SU-DHL-6 (cell line): ENCODE data around the gene TLL2.

Source experiments
- H2AFZ ChIP-seq: fragments of 200-600 bp; sonication (generic); 2 replicates; pipeline ENCODE4 v1.6.1; 2014; ENCODE audit warnings: low read depth, mild to moderate bottlenecking, moderate library complexity, mixed read lengths, antibody characterized with exemption, low read length; ENCODE audit not compliant: severe bottlenecking
- H3F3A ChIP-seq: fragments of 200-600 bp; shearing (Covaris generic); 2 replicates; pipeline ENCODE4 v1.6.0; 2016; ENCODE audit warnings: antibody characterized with exemption, mild to moderate bottlenecking; ENCODE audit not compliant: insufficient read depth
- H3K27ac ChIP-seq: fragments of 200-600 bp; sonication (generic); 2 replicates; pipeline ENCODE4 v1.5.1; 2016; ENCODE audit warnings: low read depth, mild to moderate bottlenecking, low read length, moderate library complexity, mixed read lengths
- H3K27me3 ChIP-seq: fragments of 200-600 bp; sonication (generic), shearing (Covaris generic); 2 replicates; pipeline ENCODE4 v1.6.0; 2014; ENCODE audit warnings: mild to moderate bottlenecking, low read length
- H3K36me3 ChIP-seq: fragments of 200-600 bp; sonication (generic); 2 replicates; pipeline ENCODE4 v1.6.1; 2014; ENCODE audit warnings: mild to moderate bottlenecking, low read length, mixed read lengths
- H3K4me2 ChIP-seq: fragments of 300-600, 200-600 bp; shearing (Covaris generic), sonication (generic); 2 replicates; pipeline ENCODE4 v1.6.0; 2014; ENCODE audit warnings: low read length, low read depth, mild to moderate bottlenecking; ENCODE audit not compliant: poor library complexity, severe bottlenecking
- H3K4me3 ChIP-seq: fragments of 200-600 bp; sonication (generic); 2 replicates; pipeline ENCODE4 v1.5.1; 2014; ENCODE audit warnings: antibody characterized with exemption, low read length, mild to moderate bottlenecking, mixed read lengths; ENCODE audit not compliant: insufficient read depth, poor library complexity, severe bottlenecking
- H3K79me2 ChIP-seq: fragments of 200-600 bp; sonication (generic); 2 replicates; pipeline ENCODE4 v1.6.1; 2014; ENCODE audit warnings: mild to moderate bottlenecking, low read length, moderate library complexity; ENCODE audit not compliant: insufficient read depth
- H3K9ac ChIP-seq: fragments of 200-600 bp; sonication (generic); 2 replicates; pipeline ENCODE4 v1.7.0; 2014; ENCODE audit warnings: mild to moderate bottlenecking, low read length
- H3K9me2 ChIP-seq: fragments of 200-600 bp; sonication (generic); replicated peaks from 2 replicates; pipeline ENCODE4 v1.6.1; 2014; ENCODE audit warnings: low read length; ENCODE audit not compliant: insufficient read depth
- H3K9me3 ChIP-seq: fragments of 200-600 bp; sonication (generic); 2 replicates; pipeline ENCODE4 v1.6.1; 2014; ENCODE audit warnings: low read length, mixed read lengths; ENCODE audit not compliant: insufficient read depth
- H4K20me1 ChIP-seq: fragments of 200-600 bp; sonication (generic); 2 replicates; pipeline ENCODE4 v1.6.1; 2014; ENCODE audit warnings: low read depth, mild to moderate bottlenecking, antibody characterized with exemption, low read length, moderate library complexity, mixed read lengths
- EZH2phosphoT487 ChIP-seq: fragments of 200-600 bp; sonication (generic), shearing (Covaris generic); conservative IDR thresholded peaks from 2 replicates; pipeline ENCODE4 v1.6.1; 2018; ENCODE audit warnings: mild to moderate bottlenecking, antibody characterized with exemption, low read length, moderate library complexity, mixed read lengths
- TF ChIP-seq, protein P1 (sequence below): fragments of 200-600 bp; sonication (generic); IDR thresholded peaks from one replicate; pipeline ENCODE4 v1.5.1; 2017; ENCODE audit warnings: antibody characterized with exemption, mild to moderate bottlenecking, low read length, moderate library complexity; ENCODE audit not compliant: insufficient read depth, poor library complexity, severe bottlenecking

Gene TLL2

DNA sequence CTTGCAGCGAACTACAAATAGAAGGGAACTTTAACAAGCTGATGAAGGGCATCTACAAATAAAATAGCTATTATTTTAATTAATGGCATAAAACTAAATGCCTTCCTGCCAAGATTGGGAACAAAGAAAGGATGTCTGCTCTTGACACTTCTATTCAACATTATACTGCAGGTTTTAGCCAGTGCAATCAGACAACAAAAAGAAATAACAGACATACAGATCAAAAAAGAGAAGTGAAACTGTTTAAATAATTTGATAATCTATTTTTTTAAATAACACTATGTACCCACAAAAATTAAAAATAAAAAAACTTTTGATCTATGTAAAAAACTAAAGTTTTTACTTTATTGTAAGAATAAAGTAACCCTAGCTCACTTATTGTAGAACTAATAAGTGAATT is 22.4 kb upstream of the TLL2 start:
- no peaks in the 10 kb centered on the region for H3K9me2 ChIP-seq
- H3F3A ChIP-seq: 0 out of 2 replicates have a peak, but pooled peaks cover 11% of the 10 kb centered on the region
- H3K4me3 ChIP-seq: no peak overlapping the region
- H2AFZ ChIP-seq: no peak overlapping the region
- no peaks in the 10 kb centered on the region for H3K9me3 ChIP-seq
- no peaks in the 10 kb centered on the region for H4K20me1 ChIP-seq
- H3K36me3 ChIP-seq: peaks cover 21% of the 10 kb centered on the region; the same call in 1 of the 2 replicates
- H3K27ac ChIP-seq: no peak overlapping the region
- no peak overlapping the region for H3K9ac ChIP-seq
- H3K4me2 ChIP-seq: no peak overlapping the region
- no peak for TF ChIP-seq EZH2phosphoT487
- TF ChIP-seq, protein P1, sequence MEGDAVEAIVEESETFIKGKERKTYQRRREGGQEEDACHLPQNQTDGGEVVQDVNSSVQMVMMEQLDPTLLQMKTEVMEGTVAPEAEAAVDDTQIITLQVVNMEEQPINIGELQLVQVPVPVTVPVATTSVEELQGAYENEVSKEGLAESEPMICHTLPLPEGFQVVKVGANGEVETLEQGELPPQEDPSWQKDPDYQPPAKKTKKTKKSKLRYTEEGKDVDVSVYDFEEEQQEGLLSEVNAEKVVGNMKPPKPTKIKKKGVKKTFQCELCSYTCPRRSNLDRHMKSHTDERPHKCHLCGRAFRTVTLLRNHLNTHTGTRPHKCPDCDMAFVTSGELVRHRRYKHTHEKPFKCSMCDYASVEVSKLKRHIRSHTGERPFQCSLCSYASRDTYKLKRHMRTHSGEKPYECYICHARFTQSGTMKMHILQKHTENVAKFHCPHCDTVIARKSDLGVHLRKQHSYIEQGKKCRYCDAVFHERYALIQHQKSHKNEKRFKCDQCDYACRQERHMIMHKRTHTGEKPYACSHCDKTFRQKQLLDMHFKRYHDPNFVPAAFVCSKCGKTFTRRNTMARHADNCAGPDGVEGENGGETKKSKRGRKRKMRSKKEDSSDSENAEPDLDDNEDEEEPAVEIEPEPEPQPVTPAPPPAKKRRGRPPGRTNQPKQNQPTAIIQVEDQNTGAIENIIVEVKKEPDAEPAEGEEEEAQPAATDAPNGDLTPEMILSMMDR: no peak
- H3K27me3 ChIP-seq: no peaks in the 10 kb centered on the region
- peaks cover 9% of the 10 kb centered on the region; the same call in 1 of the 2 replicates for H3K79me2 ChIP-seq

DNA sequence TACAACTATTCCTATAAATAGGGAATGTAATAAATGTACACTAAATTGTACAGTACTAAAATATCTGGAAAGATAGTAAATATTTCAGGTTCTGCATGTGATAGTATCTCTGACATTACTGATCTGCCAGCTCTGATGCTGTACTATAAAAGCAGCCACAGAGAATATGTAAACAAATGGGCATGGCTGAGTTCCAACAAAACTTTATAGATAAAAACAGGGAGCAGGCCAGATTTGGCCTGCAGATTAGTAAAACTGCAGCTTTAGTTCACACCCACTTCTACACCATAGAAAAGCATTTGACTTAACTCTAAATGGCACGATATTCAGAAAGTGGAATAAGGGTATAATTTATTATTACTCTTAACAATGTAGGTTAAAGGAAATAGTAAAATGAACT is 18.8 kb upstream of the TLL2 start:
- H3K27ac ChIP-seq: no peak overlapping the region
- H3K9me2 ChIP-seq: no peaks in the 10 kb centered on the region
- no peak overlapping the region for H3K9ac ChIP-seq
- no peak overlapping the region for H3K4me3 ChIP-seq
- no peaks in the 10 kb centered on the region for H4K20me1 ChIP-seq
- H3K4me2 ChIP-seq: no peak overlapping the region
- H3K79me2 ChIP-seq: peaks cover 9% of the 10 kb centered on the region; the same call in 1 of the 2 replicates
- H2AFZ ChIP-seq: no peak overlapping the region
- H3K36me3 ChIP-seq: peaks cover 32% of the 10 kb centered on the region; the same call in 1 of the 2 replicates
- no peaks in the 10 kb centered on the region for H3K9me3 ChIP-seq
- no peaks in the 10 kb centered on the region for H3K27me3 ChIP-seq
- 0 out of 2 replicates have a peak, but pooled peaks cover 1% of the 10 kb centered on the region for H3F3A ChIP-seq
- TF ChIP-seq, protein P1: no peak
- no peak for TF ChIP-seq EZH2phosphoT487

DNA sequence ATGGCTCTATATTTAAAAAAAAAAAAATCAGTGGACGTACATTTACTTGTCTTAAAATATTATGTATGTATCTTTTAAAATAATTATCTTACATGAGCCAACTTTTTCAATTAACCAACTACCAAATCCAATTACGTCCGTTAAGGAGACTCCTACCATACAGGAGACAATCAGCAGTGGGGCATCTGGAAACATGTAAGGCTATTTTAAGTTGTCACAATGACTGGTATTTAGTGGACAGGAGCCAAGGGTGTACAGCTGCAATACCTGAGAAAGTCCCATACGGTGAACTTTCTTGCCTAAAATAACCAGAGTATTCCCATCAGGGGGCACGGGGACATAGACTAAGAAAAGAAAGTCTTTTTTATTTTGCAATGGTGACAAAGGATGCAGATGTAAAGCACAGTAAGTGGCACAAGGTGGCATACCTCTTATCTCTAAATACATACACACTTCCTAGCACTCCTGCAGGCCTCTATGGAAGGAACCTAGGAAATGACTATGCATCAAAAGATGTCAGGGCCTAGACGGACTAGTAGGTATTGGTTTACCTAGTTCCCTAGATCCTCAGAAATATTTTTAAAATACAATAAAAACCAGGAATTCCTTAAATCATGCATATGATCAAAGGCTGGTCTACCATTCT is 16.0 kb upstream of the TLL2 start:
- no peak overlapping the region for H3K4me2 ChIP-seq
- no peaks in the 10 kb centered on the region for H3K79me2 ChIP-seq
- no peaks in the 10 kb centered on the region for H3K27me3 ChIP-seq
- H4K20me1 ChIP-seq: 0 out of 2 replicates have a peak, but pooled peaks cover 4% of the 10 kb centered on the region
- H3K4me3 ChIP-seq: no peak overlapping the region
- H2AFZ ChIP-seq: no peak overlapping the region
- TF ChIP-seq, protein P1: no peak
- no peak for TF ChIP-seq EZH2phosphoT487
- 0 out of 2 replicates have a peak, but pooled peaks cover 7% of the 10 kb centered on the region for H3F3A ChIP-seq
- H3K9me2 ChIP-seq: no peaks in the 10 kb centered on the region
- H3K36me3 ChIP-seq: peaks cover 35% of the 10 kb centered on the region; the same call in 1 of the 2 replicates
- no peak overlapping the region for H3K27ac ChIP-seq
- H3K9me3 ChIP-seq: no peaks in the 10 kb centered on the region
- H3K9ac ChIP-seq: no peak overlapping the region
